HG02943 (cell line): ENCODE data around the gene BCAN.

Experiments
- ATAC-seq: cut with Tn5 transposase; IDR thresholded peaks from one replicate; pipeline ENCODE4 v1.9.1; 2021; ENCODE audit warnings: mild to moderate bottlenecking, low read depth, moderate library complexity; ENCODE audit not compliant: unreplicated experiment

Gene BCAN

GRCh38 chr1:156675210-156676113 is 33.5 kb downstream of the BCAN start:
- no peak for ATAC-seq

DNA sequence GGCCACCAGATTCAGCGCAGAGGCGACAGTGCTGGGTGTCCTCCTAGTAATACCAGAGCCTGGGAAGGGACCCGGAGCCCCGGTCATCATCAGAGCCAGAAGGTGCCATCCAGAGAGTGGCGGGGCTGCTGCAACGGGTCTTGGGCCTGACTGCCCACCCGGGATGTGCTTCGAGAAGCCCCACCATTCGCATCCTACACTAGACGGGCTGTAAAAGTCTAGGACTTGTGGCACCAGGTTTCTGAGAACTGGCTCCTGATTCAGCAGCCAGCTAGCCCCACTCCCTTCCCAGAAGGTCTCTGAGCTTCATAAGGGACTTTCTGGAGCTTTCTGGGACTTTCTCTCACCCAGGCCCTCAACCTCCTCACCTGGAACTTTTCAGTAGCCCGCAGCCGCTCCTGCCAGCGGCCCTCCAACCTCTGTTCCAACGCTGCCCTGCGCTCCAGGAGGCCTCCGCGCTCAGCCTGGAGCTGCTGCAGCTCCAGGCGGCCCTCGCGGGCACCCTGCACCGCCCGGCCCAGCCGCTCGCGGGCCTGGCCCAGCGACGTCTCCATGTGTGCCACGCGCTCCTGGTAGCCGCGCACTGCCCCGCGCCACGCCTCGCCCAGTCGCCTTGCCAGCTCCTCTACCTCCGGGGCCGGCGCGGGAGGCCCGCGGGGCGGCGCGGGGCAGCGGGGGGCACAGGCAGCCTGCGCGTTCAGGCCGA is 34.4 kb downstream of the BCAN start:
- ATAC-seq: no peak

DNA sequence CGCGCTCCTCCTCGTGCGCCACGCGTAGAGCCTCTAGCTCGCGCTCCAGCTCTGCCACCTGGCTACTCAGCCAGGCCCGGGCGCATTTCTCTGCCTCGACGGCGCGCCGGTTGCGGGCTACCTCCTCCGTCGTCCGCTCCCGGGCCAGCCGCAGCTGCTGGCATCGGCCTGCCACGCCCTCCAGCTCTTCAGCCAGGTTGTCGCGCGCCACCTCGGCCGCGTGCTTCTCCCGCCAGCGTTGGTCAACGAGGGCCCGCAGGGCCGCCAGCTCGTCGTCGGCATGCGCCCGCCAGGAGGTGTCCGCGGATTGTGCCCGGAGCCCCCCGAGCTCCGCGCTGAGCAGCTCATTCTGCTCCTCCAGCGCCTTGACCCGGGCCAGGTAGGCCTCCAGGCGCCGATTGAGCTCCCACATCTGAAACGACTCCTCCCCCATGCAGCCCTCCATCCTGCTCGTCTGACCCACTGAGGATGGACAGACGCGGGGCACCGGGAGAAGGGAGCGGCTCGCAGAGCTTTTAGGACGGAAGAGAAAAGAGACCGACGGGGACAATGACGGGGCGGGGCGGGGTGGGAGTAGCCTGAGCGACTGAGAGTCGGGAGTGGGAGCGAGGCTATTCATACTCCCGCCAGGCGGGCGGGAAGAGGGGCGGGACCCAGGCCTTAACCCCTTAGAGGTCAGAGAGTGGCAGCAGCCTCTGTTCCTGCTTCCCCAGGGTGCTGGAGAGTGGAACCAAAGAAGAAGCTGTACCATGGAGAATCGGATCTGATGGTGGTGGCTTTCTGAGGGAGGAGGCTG is 35.1 kb downstream of the BCAN start, which contains the start of gene NES:
NES (minus strand) TSS at position 588 of the 796 bp plus-strand sequence; CDS start at position 445, 143 bp downstream.
- ATAC-seq: no peak

GRCh38 chr1:156677616-156678596 is 36.0 kb downstream of the BCAN start:
- no peak for ATAC-seq

DNA sequence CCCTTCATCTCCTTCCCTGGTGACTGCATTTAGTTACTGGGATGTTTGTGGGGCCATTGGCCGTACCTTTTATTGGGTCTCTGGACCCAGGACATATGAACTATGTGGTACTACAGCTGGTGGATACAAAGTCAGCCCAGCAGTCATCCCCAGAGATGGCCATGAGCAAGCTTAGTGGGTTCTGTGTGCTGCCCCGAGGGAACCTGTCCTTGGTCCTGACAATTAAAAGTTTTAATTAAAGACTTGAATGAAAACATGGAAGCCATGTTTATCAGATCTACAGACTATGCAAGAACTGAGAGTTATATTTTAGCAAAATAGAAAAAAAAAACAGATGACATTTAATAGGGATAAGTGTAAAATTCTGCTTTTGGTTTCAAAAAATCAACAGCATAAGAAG is 38.1 kb downstream of the BCAN start:
- no peak for ATAC-seq

DNA sequence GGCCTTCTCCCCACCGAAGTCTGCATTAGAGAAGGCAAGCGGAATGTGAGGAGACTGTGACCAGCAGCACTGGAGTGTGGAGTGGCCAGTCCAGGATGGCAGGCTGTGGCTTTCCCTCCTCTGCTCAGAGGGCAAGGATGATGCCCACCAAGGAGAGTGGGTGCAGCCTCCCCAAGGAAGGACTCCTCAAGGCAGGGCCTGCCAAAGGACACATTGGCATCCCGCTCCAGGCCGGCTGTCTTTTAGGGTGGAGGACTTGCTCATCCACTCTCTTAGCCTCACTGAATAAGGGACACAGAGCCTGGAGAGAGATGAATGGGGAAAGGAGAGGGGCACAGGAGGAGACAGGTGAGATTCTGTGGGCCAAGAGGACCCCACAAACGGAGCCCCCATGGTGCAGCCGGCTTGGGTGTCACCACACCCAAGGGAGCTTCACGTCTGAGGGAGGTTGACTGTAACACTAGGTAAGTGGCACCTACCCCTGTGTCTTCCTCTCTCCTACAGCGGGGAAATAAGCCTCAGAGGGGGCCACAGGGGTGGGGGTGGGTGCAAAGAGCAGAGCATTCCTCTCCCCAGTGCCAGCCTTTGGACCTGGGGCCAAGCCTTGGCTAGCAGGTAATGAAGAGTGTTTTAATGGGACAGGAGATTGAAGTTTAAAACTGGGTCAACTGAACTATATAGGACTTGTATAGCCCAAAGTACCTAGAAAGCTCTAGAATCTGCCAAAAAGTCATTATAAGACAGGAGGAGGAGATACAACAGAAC is 39.5 kb downstream of the BCAN start:
- no peak for ATAC-seq

GRCh38 chr1:156682166-156682890 is 40.4 kb downstream of the BCAN start:
- no peak for ATAC-seq

DNA sequence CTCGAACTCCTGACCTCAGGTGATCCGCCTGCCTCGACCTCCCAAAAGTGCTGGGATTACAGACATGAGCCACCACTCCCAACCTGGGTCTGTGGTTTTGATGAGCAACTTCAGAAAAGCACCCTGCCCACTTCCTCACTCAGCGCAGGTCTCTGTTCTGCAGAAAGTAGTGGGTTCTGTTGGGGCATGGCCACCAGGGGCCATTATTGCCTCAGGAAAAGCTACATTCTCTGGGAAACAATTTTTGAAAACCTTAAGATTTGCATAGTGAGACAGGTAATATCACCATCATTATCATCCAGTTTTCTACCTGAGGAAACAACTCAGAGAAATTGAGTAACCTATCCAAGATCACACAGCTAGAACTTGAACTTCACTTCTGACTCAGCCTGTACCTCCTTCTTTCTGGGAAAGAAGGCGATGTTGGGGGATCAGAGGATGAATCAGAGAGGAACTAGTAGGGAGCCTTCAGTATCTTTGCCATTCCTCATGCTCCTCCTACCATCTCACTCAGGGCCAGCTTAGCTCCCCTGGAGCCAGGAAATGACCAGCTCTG is 42.4 kb downstream of the BCAN start:
- ATAC-seq: no peak

- ATAC-seq: no peak
Measured at GRCh38 chr1:156689035-156689952, 47.4 kb downstream of the BCAN start.

DNA sequence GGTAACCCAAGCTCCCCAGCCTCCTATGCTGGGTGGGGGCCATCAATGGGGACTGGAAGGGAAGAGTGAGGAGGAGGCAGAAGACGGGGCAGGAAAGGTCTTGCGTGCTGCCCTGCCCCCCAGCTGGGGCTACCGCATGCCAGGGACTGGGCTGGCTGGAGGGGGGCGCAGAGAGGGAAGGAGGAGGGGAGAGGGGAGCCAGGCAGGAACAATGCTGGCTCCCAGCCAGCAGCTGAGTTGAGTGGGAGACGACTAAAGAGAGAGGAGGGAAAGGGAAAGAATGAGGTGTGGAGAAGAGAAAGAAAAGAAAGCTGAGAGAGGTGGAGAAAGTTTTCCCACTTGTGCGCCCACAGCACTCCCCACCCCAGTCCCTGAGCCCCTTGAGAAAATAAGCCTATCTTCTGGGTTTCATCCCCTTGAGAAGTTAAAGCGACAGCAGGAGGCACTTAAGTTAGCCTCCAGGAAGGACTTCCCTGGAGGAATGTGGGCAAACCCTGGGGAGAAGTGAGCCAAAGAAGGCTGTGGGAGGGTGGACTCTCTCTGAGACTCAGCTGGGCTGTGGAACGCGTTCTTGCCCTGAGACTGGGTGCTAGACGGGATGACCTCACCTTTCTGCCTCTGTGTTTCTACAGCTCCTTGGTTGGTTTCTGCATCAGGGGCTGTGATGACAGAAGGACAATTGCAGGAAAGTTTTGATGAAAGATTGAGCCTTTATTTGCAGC is 48.2 kb downstream of the BCAN start:
- ATAC-seq: no peak

GRCh38 chr1:156690675-156691036 is 48.7 kb downstream of the BCAN start:
- no peak for ATAC-seq

GRCh38 chr1:156691191-156691590 is 49.3 kb downstream of the BCAN start:
- ATAC-seq: no peak

DNA sequence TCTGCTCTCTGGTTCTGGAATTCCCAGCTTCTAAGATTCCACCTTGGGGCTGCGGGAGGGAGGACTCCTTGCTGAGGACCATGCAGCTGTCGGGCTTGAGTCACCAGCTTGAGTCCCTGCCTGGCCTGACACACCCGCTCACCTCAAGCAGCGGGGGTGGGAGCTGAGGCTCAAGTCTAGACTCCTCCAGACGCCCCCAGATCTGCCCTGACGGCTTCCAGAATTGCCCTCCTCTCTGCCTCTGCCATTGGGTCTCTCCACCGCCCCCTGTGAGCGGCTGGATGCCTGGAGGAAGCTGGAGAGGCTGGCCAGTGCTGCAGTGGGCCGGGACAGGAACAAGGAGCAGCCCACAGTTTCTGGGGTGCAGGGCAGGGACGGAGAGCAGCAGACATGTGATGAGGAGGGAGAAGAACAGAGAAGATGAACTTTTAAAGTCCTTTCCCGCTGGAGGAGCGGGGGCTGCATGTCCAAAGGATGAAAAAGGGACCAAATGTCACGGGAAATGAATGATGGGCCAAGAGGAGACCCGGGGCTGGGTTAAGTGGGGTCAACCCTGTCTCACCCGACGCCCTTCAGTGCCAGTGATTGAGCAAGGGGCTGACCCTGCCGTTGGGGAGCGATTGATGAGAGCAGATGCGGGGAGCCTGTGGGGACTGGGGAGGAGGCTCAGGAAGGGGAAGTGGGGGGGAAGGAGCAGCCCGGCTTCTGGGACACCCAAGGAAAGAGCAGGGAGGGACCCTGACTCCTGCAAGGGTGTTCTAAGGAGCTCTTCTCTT is 49.9 kb downstream of the BCAN start:
- no peak for ATAC-seq

GRCh38 chr1:156692441-156692924 is 50.6 kb downstream of the BCAN start:
- ATAC-seq: no peak
